ENCODE measurements around the gene TECRL. TPM values are rescaled to one million over a fixed set of nuclear protein-coding genes. Genes with fewer than 3 reads are reported as not detected.

Gene TECRL
- total RNA-seq, 1 experiment from 2014 or later = not detected

GRCh38 chr4:64341711-64342110, 67.5 kb downstream of the TECRL start:
- Histone ChIP-seq H3K9me3 (ENCODE audit: control insufficient read depth, insufficient read depth, low read depth, low read length) (no peaks in the 10 kb centered on the region), H3K4me1 (ENCODE audit: control insufficient read depth, insufficient read depth, low read length) (no peaks in the 10 kb centered on the region), H3K27me3 (ENCODE audit: control insufficient read depth, insufficient read depth, low read length) (no peaks in the 10 kb centered on the region), H3K27ac (ENCODE audit: low read length) (no peak overlapping the region), H3K36me3 (ENCODE audit: control insufficient read depth, insufficient read depth, low read length) (no peaks in the 10 kb centered on the region), H3K4me3 (ENCODE audit: low read depth in 2 of 2, low read length in 2 of 2) (no peak overlapping the region)
- ChIA-PET CTCF (no interaction called here), POLR2A (no interaction called here)
- in situ Hi-C loops (cut with HindIII; ENCODE audit: low pct_unique_long_range_greater_than_20kb, low sequenced_read_pairs) = no loop called here
- BruUV-seq (replicated peaks) = no TSS peak
- TF ChIP-seq POLR2AphosphoS5 (IDR thresholded peaks at IDR 0.05; ENCODE audit: low read depth, low read length) (no peak), CTCF (IDR thresholded peaks at IDR 0.05) (no peak)
- intact Hi-C loops (cut with micrococcal nuclease; ENCODE audit: unreplicated experiment) = no loop called here
- ATAC-seq (no peak), DNase-seq (ENCODE audit: low read depth, low spot score) (no peak)

GRCh38 chr4:64340218-64341110, 68.8 kb downstream of the TECRL start:
- POLR2A ChIA-PET = no interaction called here

More at GRCh38 chr4:64340218-64341110, 68.8 kb downstream of the TECRL start:
- Histone ChIP-seq H3K27me3 (ENCODE audit: control insufficient read depth, insufficient read depth, low read length) (no peaks in the 10 kb centered on the region), H3K36me3 (ENCODE audit: control insufficient read depth, insufficient read depth, low read length) (no peaks in the 10 kb centered on the region), H3K4me3 (ENCODE audit: low read depth in 2 of 2, low read length in 2 of 2) (no peak overlapping the region), H3K27ac (ENCODE audit: low read length) (no peak overlapping the region), H3K9me3 (ENCODE audit: control insufficient read depth, insufficient read depth, low read depth, low read length) (no peaks in the 10 kb centered on the region), H3K4me1 (ENCODE audit: control insufficient read depth, insufficient read depth, low read length) (no peaks in the 10 kb centered on the region)
- BruUV-seq (replicated peaks) = no TSS peak
- in situ Hi-C loops (cut with HindIII; ENCODE audit: low pct_unique_long_range_greater_than_20kb, low sequenced_read_pairs) (no loop called here), intact Hi-C loops (cut with micrococcal nuclease; ENCODE audit: unreplicated experiment) (no loop called here)
- no peak for ATAC-seq
- TF ChIP-seq SIN3A (IDR thresholded peaks at IDR 0.05; ENCODE audit: borderline replicate concordance, insufficient read depth, low read depth, low read length) (no peak), TCF7L2 (IDR thresholded peaks at IDR 0.05; ENCODE audit: low read depth, low read length) (no peak), CTCF (IDR thresholded peaks at IDR 0.05) (no peak), REST (IDR thresholded peaks at IDR 0.05; ENCODE audit: insufficient read depth in 1 of 2, low read depth in 2 of 2, low read length in 1 of 2) (no peak), POLR2AphosphoS5 (IDR thresholded peaks at IDR 0.05; ENCODE audit: low read depth, low read length) (no peak)
- CTCF ChIA-PET = no interaction called here
- DNase-seq (ENCODE audit: low read depth, low spot score) = no peak

Data from Panc1 (cell line).